IMR-90 (cell line): ENCODE measurements around the gene VPS41. TPM values are rescaled to one million over a fixed set of nuclear protein-coding genes. Genes with fewer than 3 reads are reported as not detected.

Experiments used
- ATAC-seq: fragments of 200-7000 bp; cut with Tn5 transposase; 2 replicates; pipeline ENCODE4 v1.9.1; 2020; ENCODE audit warnings: low read depth, mild to moderate bottlenecking, moderate library complexity
- BruUV-seq: library from RNA; stranded (reverse); fragments of 400-500 nt; replicated peaks from 2 replicates; lab custom pipeline; 2021; lab: Mats Ljungman, UMichigan
- CTCF ChIA-PET: fragments of 300-600 bp; formaldehyde crosslinking; extraction: SDS; loops from one replicate; lab custom pipeline; 2021; ENCODE audit warnings: antibody characterized with exemption; lab: Yijun Ruan, JAX
- POLR2A ChIA-PET: fragments of 300-600 bp; sonication (Branson Sonifier 250); formaldehyde crosslinking; loops from one replicate; lab custom pipeline; 2022; ENCODE audit warnings: antibody characterized with exemption; ENCODE audit not compliant: unreplicated experiment; lab: Charles Lee
- DNase-seq: peaks from one replicate; pipeline ENCODE4 v3.0.0; 2013
- H2AFZ ChIP-seq: replicated peaks from 2 replicates; pipeline ENCODE3; 2013; ENCODE audit warnings: low read length, mild to moderate bottlenecking; ENCODE audit not compliant: poor library complexity
- H2AK5ac ChIP-seq: 2 replicates; pipeline ENCODE4 v1.6.1; 2013; ENCODE audit warnings: low read depth, low read length, inconsistent platforms
- H2AK9ac ChIP-seq: replicated peaks from 2 replicates; pipeline ENCODE3; 2013; ENCODE audit warnings: mild to moderate bottlenecking, low read depth, low read length, moderate library complexity; ENCODE audit not compliant: poor library complexity
- H2BK120ac ChIP-seq: 2 replicates; pipeline ENCODE4 v1.6.1; 2013; ENCODE audit warnings: low read depth, low read length, inconsistent platforms
- H2BK15ac ChIP-seq: 3 replicates; pipeline ENCODE4 v1.6.1; 2013; ENCODE audit warnings: low read depth, low read length, inconsistent platforms
- H2BK20ac ChIP-seq: 2 replicates; pipeline ENCODE4 v1.6.1; 2013; ENCODE audit warnings: low read depth, mild to moderate bottlenecking, inconsistent platforms, low read length, moderate library complexity
- H2BK5ac ChIP-seq: 2 replicates; pipeline ENCODE4 v1.6.1; 2013; ENCODE audit warnings: mild to moderate bottlenecking, low read depth, low read length, inconsistent platforms; ENCODE audit not compliant: poor library complexity, severe bottlenecking
- H3K14ac ChIP-seq: replicated peaks from 2 replicates; pipeline ENCODE4 v1.6.1; 2013; ENCODE audit warnings: low read depth, low read length, inconsistent platforms
- H3K18ac ChIP-seq: 2 replicates; pipeline ENCODE4 v1.6.1; 2013; ENCODE audit warnings: low read depth, low read length, control low read depth
- H3K23ac ChIP-seq: 2 replicates; pipeline ENCODE4 v1.6.1; 2013; ENCODE audit warnings: low read depth, low read length, inconsistent platforms
- H3K27ac ChIP-seq: 2 replicates; pipeline ENCODE4 v1.5.1; 2013; ENCODE audit warnings: mild to moderate bottlenecking, control low read depth, low read length; ENCODE audit not compliant: insufficient read depth
- H3K27me3 ChIP-seq: 2 replicates; pipeline ENCODE4 v1.6.1; 2013; ENCODE audit warnings: low read length; ENCODE audit not compliant: control insufficient read depth, insufficient read depth
- H3K36me3 ChIP-seq: 2 replicates; pipeline ENCODE4 v1.6.1; 2013; ENCODE audit warnings: low read length, mixed read lengths; ENCODE audit not compliant: control insufficient read depth, insufficient read depth
- H3K4ac ChIP-seq: 2 replicates; pipeline ENCODE4 v1.6.1; 2013; ENCODE audit warnings: low read depth, low read length, inconsistent platforms
- H3K4me1 ChIP-seq: 2 replicates; pipeline ENCODE4 v1.6.1; 2013; ENCODE audit warnings: low read length, mixed read lengths; ENCODE audit not compliant: control insufficient read depth, insufficient read depth
- H3K4me2 ChIP-seq: 2 replicates; pipeline ENCODE4 v1.6.1; 2013; ENCODE audit warnings: low read depth, mild to moderate bottlenecking, control low read depth, low read length, moderate library complexity
- H3K4me3 ChIP-seq: 2 replicates; pipeline ENCODE4 v1.5.1; 2013; ENCODE audit warnings: low read depth, mild to moderate bottlenecking, control low read depth, low read length, moderate library complexity; ENCODE audit not compliant: insufficient read depth
- H3K56ac ChIP-seq: 2 replicates; pipeline ENCODE4 v1.6.1; 2013; ENCODE audit warnings: low read length, inconsistent platforms; ENCODE audit not compliant: insufficient read depth; ENCODE audit errors: extremely low read depth
- H3K79me1 ChIP-seq, 2 experiments: 2 replicates each; pipeline ENCODE4 v1.6.1; 2013; ENCODE audit warnings: low read length in 2 of 2, inconsistent platforms in 1 of 2, low read depth in 1 of 2
- H3K9ac ChIP-seq: 2 replicates; pipeline ENCODE4 v1.6.1; 2013; ENCODE audit warnings: low read depth, low read length, control low read depth
- H3K9me1 ChIP-seq: 2 replicates; pipeline ENCODE4 v1.6.1; 2013; ENCODE audit warnings: low read length, inconsistent platforms; ENCODE audit not compliant: insufficient read depth
- H3K9me3 ChIP-seq: 2 replicates; pipeline ENCODE4 v1.6.1; 2013; ENCODE audit warnings: low read length; ENCODE audit not compliant: control insufficient read depth, insufficient read depth
- H4K20me1 ChIP-seq: 2 replicates; pipeline ENCODE4 v1.6.1; 2013; ENCODE audit warnings: low read length, inconsistent platforms; ENCODE audit not compliant: insufficient read depth
- H4K5ac ChIP-seq: 2 replicates; pipeline ENCODE4 v1.6.1; 2013; ENCODE audit warnings: mild to moderate bottlenecking, low read depth, low read length, control low read depth
- H4K8ac ChIP-seq, 2 experiments: 2 replicates each; pipeline ENCODE4 v1.6.1; 2013; ENCODE audit warnings: low read depth in 2 of 2, low read length in 2 of 2, control low read depth in 1 of 2, inconsistent platforms in 1 of 2
- H4K91ac ChIP-seq: 2 replicates; pipeline ENCODE4 v1.6.1; 2013; ENCODE audit warnings: low read depth, low read length, inconsistent platforms; ENCODE audit not compliant: insufficient read depth
- BHLHE40 ChIP-seq: fragments of 150-350 bp; IDR thresholded peaks from 2 replicates; pipeline ENCODE4 v1.6.1; 2016; ENCODE audit warnings: mild to moderate bottlenecking, low read depth, low read length
- CEBPB ChIP-seq: IDR thresholded peaks from 2 replicates; pipeline ENCODE4 v1.6.1; 2012; ENCODE audit warnings: low read depth, low read length, improper control_type of control experiment
- CHD1 ChIP-seq: IDR thresholded peaks from 2 replicates; pipeline ENCODE4 v1.6.1; 2012; ENCODE audit warnings: low read depth, low read length, improper control_type of control experiment
- CTCF ChIP-seq: conservative IDR thresholded peaks from 2 replicates; pipeline ENCODE4 v1.5.1; 2012; ENCODE audit warnings: mild to moderate bottlenecking, low read depth, low read length, improper control_type of control experiment
- FOS ChIP-seq: fragments of 150-350 bp; IDR thresholded peaks from 2 replicates; pipeline ENCODE4 v1.6.1; 2016; ENCODE audit warnings: low read depth, low read length
- MAFK ChIP-seq: IDR thresholded peaks from 2 replicates; pipeline ENCODE4 v1.6.1; 2012; ENCODE audit warnings: low read depth, low read length, improper control_type of control experiment
- MAZ ChIP-seq: IDR thresholded peaks from 2 replicates; pipeline ENCODE4 v1.6.1; 2012; ENCODE audit warnings: low read depth, mild to moderate bottlenecking, low read length, improper control_type of control experiment, moderate library complexity, borderline replicate concordance
- MXI1 ChIP-seq: IDR thresholded peaks from 2 replicates; pipeline ENCODE4 v1.6.1; 2012; ENCODE audit warnings: low read depth, mild to moderate bottlenecking, low read length, moderate library complexity, borderline replicate concordance
- NFE2L2 ChIP-seq: fragments of 150-350 bp; IDR thresholded peaks from 2 replicates; pipeline ENCODE4 v1.6.1; 2016; ENCODE audit warnings: low read depth, mild to moderate bottlenecking, low read length
- POLR2A ChIP-seq: IDR thresholded peaks from 2 replicates; pipeline ENCODE4 v1.6.1; 2012; ENCODE audit warnings: mild to moderate bottlenecking, low read depth, low read length
- RAD21 ChIP-seq: IDR thresholded peaks from 2 replicates; pipeline ENCODE4 v1.6.1; 2012; ENCODE audit warnings: low read length, improper control_type of control experiment
- RCOR1 ChIP-seq: IDR thresholded peaks from 2 replicates; pipeline ENCODE4 v1.6.1; 2012; ENCODE audit warnings: mild to moderate bottlenecking, low read length, improper control_type of control experiment; ENCODE audit not compliant: insufficient replicate concordance
- RFX5 ChIP-seq: IDR thresholded peaks from 2 replicates; pipeline ENCODE4 v1.8.0; 2012; ENCODE audit warnings: low read depth, mild to moderate bottlenecking, low read length, moderate library complexity
- SMC3 ChIP-seq: fragments of 150-350 bp; IDR thresholded peaks from 2 replicates; pipeline ENCODE4 v1.6.1; 2016; ENCODE audit warnings: low read depth, mild to moderate bottlenecking, antibody characterized with exemption, low read length, moderate library complexity
- USF2 ChIP-seq: fragments of 150-350 bp; IDR thresholded peaks from 2 replicates; pipeline ENCODE4 v1.6.1; 2017; ENCODE audit warnings: mild to moderate bottlenecking, antibody characterized with exemption, low read length, low read depth
- dilution Hi-C: fragments of 300-500 bp; cut with HindIII; formaldehyde crosslinking; loops from one replicate; pipeline ENCODE4 v1.14.3; 2018; ENCODE audit warnings: low sequenced_read_pairs; ENCODE audit not compliant: unreplicated experiment
- in situ Hi-C: fragments of 300-500 bp; cut with MboI; formaldehyde crosslinking; loops from 3 replicates; pipeline ENCODE4 v1.14.3; 2019; ENCODE audit warnings: low sequenced_read_pairs, inconsistent platforms, mixed read lengths
- intact Hi-C: fragments of 100-400 bp; cut with micrococcal nuclease; formaldehyde crosslinking; loops from 2 replicates; pipeline ENCODE4 v1.10.0; 2022
- polyA plus RNA-seq, 3 experiments: library from polyadenylated mRNA; depleted of rRNA; stranded (reverse); fragments of >200 nt; gene quantifications; 2 replicates each; pipeline ENCODE4 v1.2.3, GENCODE V29; 2012; ENCODE audit warnings: low replicate concordance in 1 of 3
- total RNA-seq: library from RNA; depleted of rRNA; stranded (reverse); fragments of >200 nt; gene quantifications from 2 replicates; pipeline ENCODE4 v1.2.3, GENCODE V29; 2012
- TF ChIP-seq, protein P1 (sequence below): fragments of 150-350 bp; IDR thresholded peaks from 2 replicates; pipeline ENCODE4 v1.6.1; 2016; ENCODE audit warnings: low read depth, mild to moderate bottlenecking, low read length, moderate library complexity, borderline replicate concordance

VPS41 gene
- total and polyA plus RNA-seq, 2 of the 4 experiments (the other 2 are of a cell fraction) = 16.0 to 28.0 TPM

GRCh38 chr7:38909870-38910269, 879 bp upstream of the VPS41 start:
- Histone ChIP-seq H3K36me3 (no peaks in the 10 kb centered on the region), H2BK120ac (no peak overlapping the region), H2BK15ac (no peak overlapping the region), H3K9me3 (no peaks in the 10 kb centered on the region), H3K4ac (no peak overlapping the region), H2AK9ac (no peak overlapping the region), H4K91ac (no peak overlapping the region), H4K8ac (no peak overlapping the region), H2BK20ac (no peak overlapping the region), H3K4me3 (no peak overlapping the region), H3K9me1 (no peaks in the 10 kb centered on the region), H3K56ac (no peak overlapping the region), H3K14ac (no peak overlapping the region), H3K79me1 (peaks cover 0 to 15% of the 10 kb centered on the region in 2 experiments; a peak in 2 of 4 replicates), H3K18ac (no peak overlapping the region), H2AK5ac (no peak overlapping the region), H3K4me2 (no peak overlapping the region), H3K27ac (no peak overlapping the region), H2BK5ac (no peak overlapping the region), H3K9ac (no peak overlapping the region), H3K4me1 (no peaks in the 10 kb centered on the region), H4K20me1 (no peaks in the 10 kb centered on the region), H3K27me3 (peaks cover 2% of the 10 kb centered on the region; the same call in 1 of the 2 replicates), H4K5ac (no peak overlapping the region), H2AFZ (no peak overlapping the region), H3K23ac (no peak overlapping the region)
- BruUV-seq = no TSS peak
- ATAC-seq (no peak), DNase-seq (no peak)
- intact Hi-C loops (loop anchor here (5.0 kb wide), 1 partner anchor 113 kb away; no protein-coding TSS in a partner anchor), dilution Hi-C loops (no loop called here), in situ Hi-C loops (no loop called here)
- TF ChIP-seq NFE2L2 = no peak
- TF ChIP-seq MAFK = no peak
- TF ChIP-seq POLR2A = no peak
- no peak for TF ChIP-seq MAZ
- TF ChIP-seq BHLHE40 = no peak
- no peak for TF ChIP-seq RCOR1
- TF ChIP-seq CEBPB = no peak
- TF ChIP-seq CTCF = no peak
- TF ChIP-seq USF2 = no peak
- no peak for TF ChIP-seq RAD21
- no peak for TF ChIP-seq FOS
- no peak for TF ChIP-seq CHD1
- TF ChIP-seq SMC3 = no peak
- TF ChIP-seq RFX5 = no peak
- TF ChIP-seq, protein P1, sequence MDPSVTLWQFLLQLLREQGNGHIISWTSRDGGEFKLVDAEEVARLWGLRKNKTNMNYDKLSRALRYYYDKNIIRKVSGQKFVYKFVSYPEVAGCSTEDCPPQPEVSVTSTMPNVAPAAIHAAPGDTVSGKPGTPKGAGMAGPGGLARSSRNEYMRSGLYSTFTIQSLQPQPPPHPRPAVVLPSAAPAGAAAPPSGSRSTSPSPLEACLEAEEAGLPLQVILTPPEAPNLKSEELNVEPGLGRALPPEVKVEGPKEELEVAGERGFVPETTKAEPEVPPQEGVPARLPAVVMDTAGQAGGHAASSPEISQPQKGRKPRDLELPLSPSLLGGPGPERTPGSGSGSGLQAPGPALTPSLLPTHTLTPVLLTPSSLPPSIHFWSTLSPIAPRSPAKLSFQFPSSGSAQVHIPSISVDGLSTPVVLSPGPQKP = no peak
- no peak for TF ChIP-seq MXI1
- POLR2A ChIA-PET = no interaction called here
- CTCF ChIA-PET = interaction anchor here (1.1 kb wide), 1 partner anchor 20 kb away, joined by 3 read pairs; no protein-coding TSS in a partner anchor
